CD8-positive, alpha-beta memory T cell (primary cell): ENCODE data around the gene GABBR2. TPM values are rescaled to one million over a fixed set of nuclear protein-coding genes. Genes with fewer than 3 reads are reported as not detected.

Experiments used
- CTCF ChIA-PET: fragments of 350-600 bp; sonication (Branson Sonifier 250); formaldehyde crosslinking; loops from one replicate; lab custom pipeline; 2021; ENCODE audit warnings: antibody characterized with exemption; lab: Charles Lee
- POLR2A ChIA-PET: fragments of 350-600 bp; sonication (Branson Sonifier 250); formaldehyde crosslinking; loops from one replicate; lab custom pipeline; 2021; ENCODE audit warnings: antibody characterized with exemption; lab: Charles Lee
- DNase-seq, 5 donors: peaks; one replicate each; pipeline versions ENCODE4 v3.0.0 to v3.0.0-alpha.2; 2020 to 2022; ENCODE audit warnings: mixed read lengths in 1 of 5
- H3K27ac ChIP-seq: one replicate; pipeline ENCODE4 v1.7.0; 2013; ENCODE audit warnings: low read depth, mild to moderate bottlenecking, low read length, moderate library complexity
- H3K27me3 ChIP-seq: 2 replicates; pipeline ENCODE4 v1.7.0; 2013; ENCODE audit warnings: low read length, mild to moderate bottlenecking; ENCODE audit not compliant: insufficient read depth, poor library complexity, severe bottlenecking
- H3K36me3 ChIP-seq: 2 replicates; pipeline ENCODE4 v1.7.0; 2013; ENCODE audit warnings: mild to moderate bottlenecking, low read length, moderate library complexity; ENCODE audit not compliant: insufficient read depth
- H3K4me1 ChIP-seq: 2 replicates; pipeline ENCODE4 v1.7.0; 2013; ENCODE audit warnings: mild to moderate bottlenecking, low read length, moderate library complexity; ENCODE audit not compliant: insufficient read depth
- H3K4me3 ChIP-seq: 2 replicates; pipeline ENCODE4 v1.7.0; 2013; ENCODE audit warnings: mild to moderate bottlenecking, low read length
- H3K9me3 ChIP-seq: 2 replicates; pipeline ENCODE4 v1.7.0; 2013; ENCODE audit warnings: mild to moderate bottlenecking, low read length
- H3K27ac Mint-ChIP-seq, 8 donors: one replicate each; pipeline ENCODE4 v1.8.0; 2020 to 2021; ENCODE audit warnings: mixed read lengths in 8 of 8, mild to moderate bottlenecking in 6 of 8, inconsistent platforms in 3 of 8, moderate library complexity in 3 of 8
- H3K27me3 Mint-ChIP-seq, 2 donors: one replicate each; pipeline ENCODE4 v1.8.0; 2020 to 2021; ENCODE audit warnings: mixed read lengths in 2 of 2, mild to moderate bottlenecking in 1 of 2, moderate library complexity in 1 of 2
- H3K36me3 Mint-ChIP-seq, 3 donors: one replicate each; pipeline ENCODE4 v1.8.0; 2020 to 2021; ENCODE audit warnings: mixed read lengths in 3 of 3, inconsistent platforms in 1 of 3, mild to moderate bottlenecking in 1 of 3
- H3K4me1 Mint-ChIP-seq, 3 donors: one replicate each; pipeline ENCODE4 v1.8.0; 2020 to 2021; ENCODE audit warnings: mixed read lengths in 3 of 3, inconsistent platforms in 1 of 3, mild to moderate bottlenecking in 1 of 3
- H3K4me3 Mint-ChIP-seq, 7 donors: one replicate each; pipeline ENCODE4 v1.8.0; 2020 to 2021; ENCODE audit warnings: mixed read lengths in 7 of 7, mild to moderate bottlenecking in 6 of 7, moderate library complexity in 4 of 7, inconsistent platforms in 2 of 7
- H3K9me3 Mint-ChIP-seq, 5 donors: one replicate each; pipeline ENCODE4 v1.8.0; 2020 to 2022; ENCODE audit warnings: mixed read lengths in 5 of 5, mild to moderate bottlenecking in 3 of 5, moderate library complexity in 2 of 5, inconsistent platforms in 1 of 5
- polyA plus RNA-seq: library from polyadenylated mRNA; unstranded; fragments of 300-500 nt; fragmentation: Illumina TruSeq; gene quantifications from one replicate; pipeline ENCODE4 v1.2.3, GENCODE V29; 2021
- total RNA-seq, 2 experiments: library from RNA; stranded (reverse); gene quantifications; one replicate each; pipeline ENCODE4 v1.2.3, GENCODE V29; 2021

The GABBR2 gene
- total and polyA plus RNA-seq, 3 experiments from 2014 or later, result not detected

GRCh38 chr9:98323831-98324135 is 385.0 kb downstream of the GABBR2 start:
- Histone ChIP-seq H3K4me1 (no peaks in the 10 kb centered on the region), H3K9me3 (no peaks in the 10 kb centered on the region), H3K36me3 (no peaks in the 10 kb centered on the region), H3K4me3 (no peak overlapping the region), H3K27me3 (no peaks in the 10 kb centered on the region), H3K27ac (no peak overlapping the region)
- no peak for DNase-seq
- no peaks in the 10 kb centered on the region for H3K36me3 Mint-ChIP-seq
- POLR2A ChIA-PET, result no interaction called here
- H3K9me3 Mint-ChIP-seq, result no peaks in the 10 kb centered on the region
- peaks cover 0 to 9% of the 10 kb centered on the region in 2 donors for H3K27me3 Mint-ChIP-seq
- H3K4me1 Mint-ChIP-seq, result peaks cover 0 to 6% (median 0%) of the 10 kb centered on the region in 3 donors
- no peak overlapping the region for H3K27ac Mint-ChIP-seq
- no peak overlapping the region for H3K4me3 Mint-ChIP-seq
- CTCF ChIA-PET, result no interaction called here

- H3K27me3 Mint-ChIP-seq, result peaks cover 0 to 8% of the 10 kb centered on the region in 2 donors
- no peaks in the 10 kb centered on the region for H3K27me3 ChIP-seq
- ChIA-PET POLR2A (no interaction called here), CTCF (no interaction called here)
- H3K36me3 Mint-ChIP-seq, result no peaks in the 10 kb centered on the region
- no peaks in the 10 kb centered on the region for H3K4me1 ChIP-seq
- H3K9me3 Mint-ChIP-seq, result no peaks in the 10 kb centered on the region
- no peak overlapping the region for H3K27ac ChIP-seq
- H3K27ac Mint-ChIP-seq, result no peak overlapping the region
- no peaks in the 10 kb centered on the region for H3K9me3 ChIP-seq
- no peaks in the 10 kb centered on the region for H3K36me3 ChIP-seq
- no peak for DNase-seq
- peaks cover 0 to 6% (median 0%) of the 10 kb centered on the region in 3 donors for H3K4me1 Mint-ChIP-seq
- no peak overlapping the region for H3K4me3 Mint-ChIP-seq
- H3K4me3 ChIP-seq, result no peak overlapping the region
Observed at GRCh38 chr9:98323051-98323830, 385.5 kb downstream of the GABBR2 start.

- Histone ChIP-seq H3K4me3 (no peak overlapping the region), H3K36me3 (no peaks in the 10 kb centered on the region), H3K27ac (no peak overlapping the region), H3K4me1 (no peaks in the 10 kb centered on the region), H3K9me3 (no peaks in the 10 kb centered on the region), H3K27me3 (no peaks in the 10 kb centered on the region)
- no peaks in the 10 kb centered on the region for H3K9me3 Mint-ChIP-seq
- H3K27me3 Mint-ChIP-seq, result peaks cover 2 to 4% of the 10 kb centered on the region in 2 donors
- H3K4me3 Mint-ChIP-seq, result no peak overlapping the region
- no peak for DNase-seq
- ChIA-PET CTCF (no interaction called here), POLR2A (no interaction called here)
- no peak overlapping the region for H3K27ac Mint-ChIP-seq
- H3K36me3 Mint-ChIP-seq, result no peaks in the 10 kb centered on the region
- H3K4me1 Mint-ChIP-seq, result peaks cover 0 to 6% (median 0%) of the 10 kb centered on the region in 3 donors
Observed at GRCh38 chr9:98321269-98321668, 387.5 kb downstream of the GABBR2 start.

- no peaks in the 10 kb centered on the region for H3K9me3 Mint-ChIP-seq
- no peak overlapping the region for H3K4me3 Mint-ChIP-seq
- CTCF ChIA-PET, result interaction anchor here (1.4 kb wide), 1 partner anchor 472 kb away, joined by 4 read pairs; no protein-coding TSS in a partner anchor
Observed at GRCh38 chr9:98318834-98319478, 389.8 kb downstream of the GABBR2 start.

GRCh38 chr9:98318041-98318790 is 390.5 kb downstream of the GABBR2 start:
- no peaks in the 10 kb centered on the region for H3K36me3 Mint-ChIP-seq
- peaks cover 2 to 13% of the 10 kb centered on the region in 2 donors for H3K27me3 Mint-ChIP-seq
- ChIA-PET POLR2A (no interaction called here), CTCF (interaction anchor here (1.4 kb wide), 1 partner anchor 473 kb away, joined by 4 read pairs; no protein-coding TSS in a partner anchor)
- no peaks in the 10 kb centered on the region for H3K4me1 Mint-ChIP-seq
- H3K4me3 Mint-ChIP-seq, result no peak overlapping the region
- DNase-seq, result no peak
- Histone ChIP-seq H3K27ac (no peak overlapping the region), H3K27me3 (no peaks in the 10 kb centered on the region), H3K36me3 (no peaks in the 10 kb centered on the region), H3K4me1 (no peaks in the 10 kb centered on the region), H3K4me3 (no peak overlapping the region), H3K9me3 (no peaks in the 10 kb centered on the region)
- H3K27ac Mint-ChIP-seq, result no peak overlapping the region
- H3K9me3 Mint-ChIP-seq, result no peaks in the 10 kb centered on the region

More at GRCh38 chr9:98318834-98319478, 389.8 kb downstream of the GABBR2 start:
- Mint-ChIP-seq H3K36me3 (no peaks in the 10 kb centered on the region), H3K27ac (no peak overlapping the region), H3K27me3 (peaks cover 2 to 13% of the 10 kb centered on the region in 2 donors), H3K4me1 (peaks cover 0 to under 1% (median 0%) of the 10 kb centered on the region in 3 donors)
- Histone ChIP-seq H3K36me3 (no peaks in the 10 kb centered on the region), H3K9me3 (no peaks in the 10 kb centered on the region), H3K27ac (no peak overlapping the region), H3K4me1 (no peaks in the 10 kb centered on the region), H3K27me3 (no peaks in the 10 kb centered on the region), H3K4me3 (no peak overlapping the region)
- POLR2A ChIA-PET, result no interaction called here
- no peak for DNase-seq

- Mint-ChIP-seq H3K36me3 (no peaks in the 10 kb centered on the region), H3K27ac (no peak overlapping the region), H3K4me3 (no peak overlapping the region), H3K9me3 (no peaks in the 10 kb centered on the region), H3K4me1 (no peaks in the 10 kb centered on the region), H3K27me3 (peaks cover 2 to 11% of the 10 kb centered on the region in 2 donors)
- ChIA-PET POLR2A (no interaction called here), CTCF (interaction anchor here (1.8 kb wide), 1 partner anchor 473 kb away, joined by 4 read pairs; no protein-coding TSS in a partner anchor)
- H3K4me1 ChIP-seq, result no peaks in the 10 kb centered on the region
- no peak overlapping the region for H3K27ac ChIP-seq
- H3K27me3 ChIP-seq, result no peaks in the 10 kb centered on the region
- no peak overlapping the region for H3K4me3 ChIP-seq
- no peaks in the 10 kb centered on the region for H3K9me3 ChIP-seq
- no peaks in the 10 kb centered on the region for H3K36me3 ChIP-seq
- DNase-seq, result no peak
Observed at GRCh38 chr9:98317134-98317857, 391.4 kb downstream of the GABBR2 start.

- ChIA-PET POLR2A (no interaction called here), CTCF (interaction anchor here (0.7 to 2.5 kb wide), 6 partner anchors 10 to 474 kb away, joined by 3 to 14 read pairs (median 3); no protein-coding TSS in a partner anchor)
- no peaks in the 10 kb centered on the region for H3K9me3 ChIP-seq
- Mint-ChIP-seq H3K36me3 (no peaks in the 10 kb centered on the region), H3K27ac (no peak overlapping the region), H3K4me3 (no peak overlapping the region), H3K9me3 (no peaks in the 10 kb centered on the region), H3K4me1 (no peaks in the 10 kb centered on the region), H3K27me3 (peaks cover 2 to 9% of the 10 kb centered on the region in 2 donors)
- no peak overlapping the region for H3K4me3 ChIP-seq
- no peaks in the 10 kb centered on the region for H3K27me3 ChIP-seq
- DNase-seq, result no peak
- H3K4me1 ChIP-seq, result no peaks in the 10 kb centered on the region
- H3K27ac ChIP-seq, result no peak overlapping the region
- H3K36me3 ChIP-seq, result no peaks in the 10 kb centered on the region
Observed at GRCh38 chr9:98316445-98317133, 392.1 kb downstream of the GABBR2 start.
